ENCODE measurements around the gene FMNL2. TPM values are rescaled to one million over a fixed set of nuclear protein-coding genes. Genes with fewer than 3 reads are reported as not detected.
A peak's percentile ranks its signal among the peaks of the same experiment; 100 is the strongest.

Gene FMNL2
- polyA plus RNA-seq, 4 donors: 87.2 to 123 (median 98.3) TPM

- peak; percentile 7 to 41 (median 26) for DNase-seq (ENCODE audit: low read depth in 4 of 4, low spot score in 2 of 4)
Observed at GRCh38 chr2:152336854-152337510, 2.0 kb downstream of the FMNL2 start.

DNA sequence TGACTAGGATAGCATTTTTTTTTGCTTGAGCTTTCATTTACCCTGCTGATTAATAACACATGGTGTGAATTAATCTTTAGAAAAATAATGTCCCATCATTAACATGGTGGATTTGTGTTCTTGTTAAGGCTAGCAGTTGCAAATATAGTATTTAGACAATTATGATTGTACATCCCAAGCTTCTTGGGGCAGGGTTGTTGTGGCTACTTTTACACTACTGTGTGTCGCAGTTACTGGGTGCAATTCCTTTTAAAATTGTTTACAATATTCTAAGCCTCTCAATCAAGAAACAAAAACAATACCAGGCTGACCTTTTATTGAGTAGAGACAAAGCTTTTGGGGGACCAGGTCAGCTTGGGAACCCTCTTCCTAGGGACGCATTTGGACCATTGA lies 2.5 kb downstream of the FMNL2 start:
- no peak for DNase-seq (ENCODE audit: low read depth in 4 of 4, low spot score in 2 of 4)

DNA sequence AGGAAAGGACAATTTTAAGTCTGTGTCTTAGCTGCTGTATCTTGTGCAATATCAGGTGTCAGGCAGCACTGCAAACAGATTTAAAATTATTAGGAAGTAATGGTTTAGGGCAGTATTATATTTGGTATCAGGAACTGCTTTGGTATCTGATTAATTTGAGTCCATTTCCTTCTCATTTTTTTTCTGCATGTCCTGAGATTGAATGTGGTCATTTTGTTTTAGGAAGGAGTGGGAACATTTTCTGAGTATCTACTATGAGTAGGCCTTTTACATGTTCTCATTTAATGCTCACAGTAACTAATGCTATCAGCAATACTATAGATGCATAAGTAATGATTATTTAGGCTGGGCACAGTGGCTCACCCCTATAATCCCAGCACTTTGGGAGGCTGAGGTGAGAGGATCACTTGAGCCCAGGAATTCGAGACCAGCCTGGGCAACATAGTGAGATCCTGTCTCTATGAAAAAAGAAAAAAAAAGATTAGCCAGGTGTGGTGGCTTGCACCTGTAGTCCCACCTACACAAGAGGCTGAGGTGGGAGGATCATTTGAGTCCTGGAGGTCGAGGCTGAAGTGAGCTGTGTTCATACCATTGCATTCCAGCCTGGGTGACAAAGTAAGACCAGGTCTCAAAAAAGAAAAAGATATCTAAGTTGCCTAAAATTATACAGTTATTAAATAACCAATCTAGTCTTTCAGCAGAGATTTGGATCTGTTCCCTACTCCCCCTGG lies 4.7 kb downstream of the FMNL2 start:
- no peak for DNase-seq (ENCODE audit: low read depth in 4 of 4, low spot score in 2 of 4)

- DNase-seq (ENCODE audit: low read depth in 4 of 4, low spot score in 2 of 4): no peak
Observed at GRCh38 chr2:152342259-152343046, 7.5 kb downstream of the FMNL2 start.

- no peak for DNase-seq (ENCODE audit: low read depth in 4 of 4, low spot score in 2 of 4)
Observed at GRCh38 chr2:152343426-152343825, 8.5 kb downstream of the FMNL2 start.

DNA sequence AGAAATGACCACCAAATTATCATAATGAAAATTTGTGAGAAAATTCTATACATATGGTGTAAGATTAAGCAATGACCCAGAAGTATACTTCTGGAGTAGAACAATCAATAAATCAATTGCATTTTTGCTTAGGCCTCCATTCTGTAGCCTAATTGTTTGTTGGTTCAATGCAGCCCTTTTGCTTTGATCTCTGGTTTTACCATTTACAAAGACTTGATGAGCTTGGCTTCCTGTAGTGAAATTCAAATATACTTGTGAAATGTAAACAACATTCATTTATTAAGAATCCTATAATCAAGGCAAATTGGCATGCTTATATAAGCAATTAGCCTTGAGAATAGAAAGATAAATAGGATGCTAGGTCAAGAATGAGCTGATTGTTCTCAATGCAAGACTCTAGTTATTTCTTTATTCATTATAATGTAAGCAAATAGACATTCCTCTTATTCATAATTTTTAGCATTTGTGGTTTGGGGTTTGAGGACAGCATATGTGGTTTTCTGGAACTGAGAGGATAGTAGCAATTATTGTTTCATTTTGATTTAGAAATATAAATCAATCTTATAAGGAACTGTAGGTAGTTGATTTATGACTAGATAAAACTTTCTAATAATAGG lies 9.7 kb downstream of the FMNL2 start:
- DNase-seq (ENCODE audit: low read depth in 4 of 4, low spot score in 2 of 4): no peak

- DNase-seq (ENCODE audit: low read depth in 4 of 4, low spot score in 2 of 4): no peak
Observed at GRCh38 chr2:152347076-152347475, 12.1 kb downstream of the FMNL2 start.

GRCh38 chr2:152348388-152348787 lies 13.4 kb downstream of the FMNL2 start:
- no peak for DNase-seq (ENCODE audit: low read depth in 4 of 4, low spot score in 2 of 4)

GRCh38 chr2:152349416-152349815 lies 14.4 kb downstream of the FMNL2 start:
- no peak for DNase-seq (ENCODE audit: low read depth in 4 of 4, low spot score in 2 of 4)

GRCh38 chr2:152350155-152350679 lies 15.2 kb downstream of the FMNL2 start:
- no peak for DNase-seq (ENCODE audit: low read depth in 4 of 4, low spot score in 2 of 4)

DNA sequence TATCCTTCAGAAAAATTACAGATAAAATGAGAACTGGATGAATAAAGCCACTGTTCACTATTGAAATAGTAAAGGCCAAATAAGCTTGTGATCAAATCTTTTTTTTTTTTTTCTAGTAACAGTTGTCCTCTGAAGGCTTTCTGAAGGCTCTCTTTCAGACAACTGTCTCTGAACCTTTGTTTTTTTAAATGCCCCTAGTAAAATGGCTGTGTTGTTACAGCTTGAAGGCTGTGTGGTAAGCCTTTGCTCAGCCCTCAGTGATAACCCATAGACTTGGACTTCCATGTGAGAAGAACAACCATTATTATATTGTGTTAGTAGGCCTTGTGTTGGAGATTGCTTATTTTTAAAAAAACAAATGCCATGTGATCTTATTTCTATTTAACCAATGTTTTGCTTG lies 17.6 kb downstream of the FMNL2 start:
- no peak for DNase-seq (ENCODE audit: low read depth in 4 of 4, low spot score in 2 of 4)

- no peak for DNase-seq (ENCODE audit: low read depth in 4 of 4, low spot score in 2 of 4)
Observed at GRCh38 chr2:152353364-152353763, 18.4 kb downstream of the FMNL2 start.

DNA sequence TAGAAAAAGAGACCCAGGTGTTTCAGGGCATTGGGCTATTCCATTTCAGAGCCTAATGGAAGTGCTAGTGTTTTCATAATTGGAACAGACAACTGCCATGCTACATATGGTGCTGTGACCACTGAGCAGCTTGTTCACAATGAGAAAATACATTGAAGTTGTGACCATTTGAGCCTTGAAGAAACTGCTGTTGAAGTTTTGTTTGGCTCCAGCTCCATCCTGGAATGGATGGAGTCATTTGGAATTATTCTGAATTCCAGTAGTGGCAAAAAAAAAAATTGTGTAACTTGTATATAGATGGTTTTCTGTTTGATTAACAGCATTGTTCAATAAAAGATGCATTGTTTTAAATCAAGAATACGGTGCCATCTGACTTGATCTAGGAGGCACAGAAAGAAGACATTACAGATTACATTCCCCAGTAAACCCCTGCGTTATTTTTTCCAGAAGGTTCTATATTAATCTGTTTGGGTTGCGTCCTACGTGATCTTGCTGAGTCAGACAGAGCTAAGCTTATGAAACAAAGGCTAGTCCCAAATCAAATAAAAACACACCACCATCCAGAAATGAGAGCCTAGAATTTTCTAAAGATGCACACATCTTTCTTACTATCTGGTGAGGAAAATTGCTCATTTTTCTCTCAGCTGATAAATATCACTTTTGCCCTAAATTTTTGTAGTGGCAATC lies 19.2 kb downstream of the FMNL2 start:
- no peak for DNase-seq (ENCODE audit: low read depth in 4 of 4, low spot score in 2 of 4)

DNA sequence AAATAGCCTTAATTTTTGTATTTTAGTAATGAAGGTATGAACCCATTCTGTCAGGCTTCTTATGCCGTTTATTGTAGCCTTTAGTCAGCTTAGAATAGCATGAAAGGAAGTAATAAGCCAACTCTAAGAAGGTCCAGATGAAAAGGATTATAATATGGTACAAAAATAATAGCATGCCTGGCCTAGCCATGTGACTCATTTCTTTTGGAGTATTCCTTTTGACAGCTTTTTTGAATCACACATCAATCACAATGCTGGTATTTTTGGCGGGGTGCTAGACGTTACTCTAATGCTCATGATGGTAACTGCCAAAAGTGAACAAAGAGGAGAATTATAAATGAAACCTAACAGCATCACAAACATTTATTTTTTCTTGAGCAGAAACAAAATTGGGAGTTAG lies 19.9 kb downstream of the FMNL2 start:
- DNase-seq (ENCODE audit: low read depth in 4 of 4, low spot score in 2 of 4): no peak

DNA sequence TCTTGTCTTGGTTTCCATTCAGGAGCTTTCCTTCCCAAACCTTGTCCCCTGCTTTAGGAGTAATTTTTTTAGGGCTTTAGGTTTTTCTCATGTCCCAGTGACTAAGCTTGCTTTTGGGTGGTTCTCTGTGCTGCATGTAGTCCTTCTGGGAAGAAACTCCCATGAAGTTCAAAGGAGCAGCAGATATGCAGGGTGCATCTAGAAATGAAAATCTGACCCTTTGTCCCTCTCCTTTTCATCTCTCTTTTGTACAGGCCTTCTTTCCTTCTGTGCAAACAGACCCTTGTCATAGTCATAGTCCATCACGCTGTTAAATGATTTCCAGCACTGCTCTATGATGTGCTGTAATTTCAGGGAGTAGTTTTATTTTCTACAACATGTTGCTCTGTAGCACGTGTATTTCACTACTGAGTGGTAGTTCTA lies 20.4 kb downstream of the FMNL2 start:
- DNase-seq (ENCODE audit: low read depth in 4 of 4, low spot score in 2 of 4): no peak

- no peak for DNase-seq (ENCODE audit: low read depth in 4 of 4, low spot score in 2 of 4)
Observed at GRCh38 chr2:152359573-152360363, 24.8 kb downstream of the FMNL2 start.

DNA sequence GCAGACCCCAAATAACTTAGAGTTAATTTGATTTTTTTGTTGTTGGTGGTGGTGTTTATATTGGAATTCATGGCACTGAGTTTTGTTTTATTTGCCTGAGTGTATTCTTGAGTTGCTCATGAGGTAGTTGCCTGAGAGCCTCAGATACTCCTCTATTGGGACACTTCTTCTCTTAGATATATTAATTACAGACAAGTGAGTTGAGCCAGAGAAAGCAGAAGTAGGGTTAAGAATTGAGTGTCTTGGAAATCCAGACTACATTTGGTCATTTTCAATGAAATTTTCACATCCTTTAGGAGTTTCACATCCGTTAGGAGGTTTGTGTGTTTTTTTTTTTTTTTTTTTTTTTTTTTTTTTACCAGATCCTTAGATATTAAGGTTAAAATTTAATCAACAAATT lies 29.0 kb downstream of the FMNL2 start:
- no peak for DNase-seq (ENCODE audit: low read depth in 4 of 4, low spot score in 2 of 4)

DNA sequence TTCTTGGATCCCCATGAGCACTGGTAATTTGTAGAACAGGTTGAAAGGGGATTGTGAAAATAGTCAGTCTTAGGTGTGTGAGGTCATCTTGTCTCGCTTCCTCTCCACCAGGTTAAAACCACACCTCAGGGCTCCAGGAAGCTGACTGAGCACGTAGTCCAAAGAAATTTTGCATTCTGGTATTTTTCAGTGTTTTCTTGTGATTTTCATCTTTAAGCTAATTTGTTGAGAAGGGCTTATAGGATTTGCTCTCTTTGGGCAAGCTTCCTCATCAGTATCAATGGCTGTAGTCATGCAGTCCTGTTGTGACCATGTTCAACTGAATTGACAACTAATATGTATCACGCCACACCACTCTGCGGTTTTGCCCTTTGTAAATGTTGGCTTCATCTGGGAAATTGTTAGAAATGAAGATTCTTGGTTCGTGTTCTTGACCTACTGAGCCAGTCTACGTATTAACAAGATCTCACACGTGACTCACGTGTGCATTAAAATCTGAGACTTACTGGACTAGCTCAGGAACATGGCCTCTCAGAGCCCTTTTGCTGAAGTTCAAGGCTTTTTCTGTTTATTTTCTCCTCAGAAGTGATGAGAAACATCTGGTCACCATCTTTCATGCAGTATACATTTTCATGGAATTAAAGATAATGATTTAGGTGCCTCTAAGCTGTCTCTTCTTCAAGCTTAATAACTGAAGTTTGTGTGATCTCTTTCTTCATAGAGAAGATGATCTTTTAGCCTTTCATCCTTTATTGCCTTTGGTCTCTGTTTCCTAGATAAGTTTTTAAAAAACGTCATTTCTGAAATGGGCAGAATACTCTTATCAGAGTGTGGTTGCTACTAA lies 32.8 kb downstream of the FMNL2 start:
- DNase-seq (ENCODE audit: low read depth in 4 of 4, low spot score in 2 of 4): no peak
